ENCODE results near the gene UBE2QL1. TPM values are rescaled to one million over a fixed set of nuclear protein-coding genes. Genes with fewer than 3 reads are reported as not detected.

Gene UBE2QL1
- total and polyA plus RNA-seq, 8 donors = 0.58 to 6.1 (median 0.95) TPM; not detected in 1

DNA sequence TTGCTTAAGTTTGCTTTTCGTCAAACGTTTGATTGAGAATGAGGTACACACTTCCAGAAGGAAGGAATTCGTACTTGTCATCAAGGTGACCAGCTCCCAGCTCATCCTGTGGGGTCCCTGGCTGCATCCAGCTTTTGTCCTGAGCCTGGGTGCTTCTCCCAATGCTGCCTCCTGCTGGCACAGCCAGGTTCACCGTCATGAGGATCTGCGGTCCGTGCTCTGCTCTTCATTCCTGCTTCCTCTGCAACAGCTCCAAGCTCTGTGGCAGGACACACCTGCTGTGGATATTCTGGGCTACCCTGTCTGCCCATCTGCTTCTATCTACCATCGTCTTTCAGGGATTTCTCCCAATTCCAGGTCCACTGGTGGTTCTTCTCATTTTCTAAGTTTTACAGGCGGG, 13.3 kb upstream of the UBE2QL1 start:
- intact Hi-C loops (cut with DNase I; ENCODE audit: low total_unique reads) = no loop called here
- Histone ChIP-seq H3K27me3 (peaks cover 0 to 25% (median 0%) of the 10 kb centered on the region in 3 donors), H3K4me1 (no peaks in the 10 kb centered on the region), H3K9me3 (peaks cover 0 to 13% (median 6%) of the 10 kb centered on the region in 4 donors), H3K27ac (no peak overlapping the region), H3K4me3 (no peak overlapping the region), H3K36me3 (no peaks in the 10 kb centered on the region)
- peak in 1 of 2 donors; percentile 35 for DNase-seq
- WGBS, 5 donors = 21 to 33% (median 25%) methylated on average over 8 of the region's 8 CpGs
- TF ChIP-seq EP300 (IDR thresholded peaks at IDR 0.05) (no peak), POLR2AphosphoS5 (IDR thresholded peaks at IDR 0.05) (no peak), CTCF (IDR thresholded peaks at IDR 0.05) (peak in 1 of 7 experiments; percentile 10), POLR2A (IDR thresholded peaks at IDR 0.05) (no peak)

- TF ChIP-seq POLR2A (IDR thresholded peaks at IDR 0.05) (no peak), CTCF (IDR thresholded peaks at IDR 0.05) (no peak), EP300 (IDR thresholded peaks at IDR 0.05) (no peak)
- Histone ChIP-seq H3K27me3 (peaks cover 0 to 13% (median 0%) of the 10 kb centered on the region in 3 donors), H3K4me3 (no peak overlapping the region), H3K4me1 (no peaks in the 10 kb centered on the region), H3K9me3 (peaks cover 0 to 19% (median 10%) of the 10 kb centered on the region in 4 donors), H3K36me3 (no peaks in the 10 kb centered on the region), H3K27ac (no peak overlapping the region)
- no peak for DNase-seq
- WGBS, 5 donors = 77 to 88% (median 81%) methylated on average over 4 of the region's 4 CpGs
- intact Hi-C loops (cut with DNase I; ENCODE audit: low total_unique reads) = no loop called here
Measured at GRCh38 chr5:6436715-6437331, 11.8 kb upstream of the UBE2QL1 start.

- Histone ChIP-seq H3K36me3 (no peaks in the 10 kb centered on the region), H3K4me1 (no peaks in the 10 kb centered on the region), H3K27ac (no peak overlapping the region), H3K9me3 (peaks cover 3 to 31% (median 18%) of the 10 kb centered on the region in 4 donors), H3K4me3 (no peak overlapping the region), H3K27me3 (no peaks in the 10 kb centered on the region)
- DNase-seq = no peak
- WGBS, 5 donors = 81 to 89% (median 82%) methylated on average over 5 of the region's 5 CpGs
- intact Hi-C loops (cut with DNase I; ENCODE audit: low total_unique reads) = no loop called here
- TF ChIP-seq EP300 (IDR thresholded peaks at IDR 0.05) (no peak), POLR2AphosphoS5 (IDR thresholded peaks at IDR 0.05) (no peak), CTCF (IDR thresholded peaks at IDR 0.05) (no peak), POLR2A (IDR thresholded peaks at IDR 0.05) (no peak)
Measured at GRCh38 chr5:6439588-6440550, 8.8 kb upstream of the UBE2QL1 start.

DNA sequence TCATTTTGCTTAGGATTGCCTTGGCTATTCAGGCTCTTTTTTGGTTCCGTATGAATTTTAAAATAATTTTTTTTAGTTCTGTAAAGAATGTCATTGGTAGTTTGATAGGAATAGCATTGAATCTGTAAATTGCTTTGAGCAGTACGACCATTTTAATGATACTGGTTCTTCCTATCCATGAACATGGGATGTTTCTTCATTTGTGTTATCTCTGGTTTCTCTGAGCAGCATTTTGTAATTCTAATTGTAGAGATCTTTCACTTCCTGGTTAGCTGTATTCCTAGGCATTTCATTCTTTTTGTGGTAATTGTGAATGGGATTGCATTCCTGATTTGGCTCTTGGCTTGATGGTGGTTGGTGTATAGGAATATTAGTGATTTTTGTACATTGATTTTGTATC, 6.3 kb upstream of the UBE2QL1 start:
- Histone ChIP-seq H3K27ac (no peak overlapping the region), H3K9me3 (peaks cover 3 to 31% (median 18%) of the 10 kb centered on the region in 4 donors), H3K4me1 (no peaks in the 10 kb centered on the region), H3K4me3 (no peak overlapping the region), H3K27me3 (no peaks in the 10 kb centered on the region), H3K36me3 (no peaks in the 10 kb centered on the region)
- no peak for TF ChIP-seq EP300 (IDR thresholded peaks at IDR 0.05)
- no peak for TF ChIP-seq CTCF (IDR thresholded peaks at IDR 0.05)
- no peak for TF ChIP-seq POLR2A (IDR thresholded peaks at IDR 0.05)
- TF ChIP-seq POLR2AphosphoS5 (IDR thresholded peaks at IDR 0.05) = no peak
- no peak for DNase-seq
- intact Hi-C loops (cut with DNase I; ENCODE audit: low total_unique reads) = no loop called here
- WGBS, 5 donors = 83 to 94% (median 86%) methylated on average over 2 of the region's 2 CpGs
